GM10847 (cell line): ENCODE results near the gene SERP2.

Experiments
- POLR2A ChIP-seq: IDR thresholded peaks from 2 replicates; pipeline ENCODE4 v1.6.1; 2011; ENCODE audit not compliant: insufficient read length; ENCODE audit errors: extremely low read depth

The SERP2 gene

DNA sequence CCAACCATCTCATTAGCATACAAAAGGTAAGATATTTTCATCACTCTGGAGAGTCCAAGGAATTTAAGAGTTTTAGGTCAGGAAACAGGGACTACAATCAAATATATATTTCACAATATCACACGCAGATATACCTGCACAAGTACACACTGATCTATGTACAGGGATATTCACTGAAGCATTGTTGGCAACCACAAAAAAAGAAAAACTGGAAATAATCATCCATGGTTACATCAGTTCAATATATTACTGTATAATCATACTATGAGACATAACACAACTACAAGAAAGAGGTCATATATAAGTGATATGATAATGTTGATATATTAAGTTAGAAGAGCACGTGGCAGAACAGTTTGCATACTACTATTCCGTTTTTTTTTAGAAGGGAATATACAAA is 2.2 kb upstream of the SERP2 start:
- TF ChIP-seq POLR2A = no peak

DNA sequence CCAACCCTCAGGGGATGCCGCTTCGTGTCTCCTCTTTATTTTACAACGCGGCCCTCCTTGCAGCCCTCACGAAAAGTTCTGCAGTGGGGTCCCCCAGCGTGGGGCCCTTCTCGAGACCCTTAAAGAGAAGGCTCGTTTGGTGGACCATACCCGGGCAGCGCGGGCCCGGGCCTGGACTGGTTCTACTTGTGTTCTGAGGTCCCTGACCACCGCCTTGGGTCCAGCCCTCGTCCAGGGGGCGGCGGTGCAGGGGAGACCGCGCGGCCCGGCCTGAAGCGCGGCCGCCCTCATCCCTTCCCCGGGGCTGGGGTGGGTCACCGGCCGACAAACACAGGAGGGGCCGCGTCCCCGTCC is 400 bp upstream of the SERP2 start:
- no peak for TF ChIP-seq POLR2A

DNA sequence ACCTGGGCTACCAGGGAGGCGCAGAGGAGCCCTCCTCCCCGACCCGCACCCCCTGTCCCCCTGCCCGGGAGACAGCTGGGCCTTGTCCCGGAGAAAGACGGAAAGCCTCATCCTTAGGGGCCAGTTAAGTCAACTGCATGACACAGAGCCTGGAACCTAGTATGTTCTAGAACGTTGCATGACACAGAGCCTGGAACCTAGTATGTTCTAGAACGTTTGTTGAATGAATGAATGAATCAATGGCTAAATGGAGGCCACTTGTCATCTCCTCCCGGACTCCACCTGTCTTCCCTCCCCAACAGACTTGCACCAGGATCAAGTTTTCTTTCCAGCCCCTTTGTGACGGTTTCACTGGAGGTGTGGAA is 706 bp downstream of the SERP2 start:
- TF ChIP-seq POLR2A = no peak

DNA sequence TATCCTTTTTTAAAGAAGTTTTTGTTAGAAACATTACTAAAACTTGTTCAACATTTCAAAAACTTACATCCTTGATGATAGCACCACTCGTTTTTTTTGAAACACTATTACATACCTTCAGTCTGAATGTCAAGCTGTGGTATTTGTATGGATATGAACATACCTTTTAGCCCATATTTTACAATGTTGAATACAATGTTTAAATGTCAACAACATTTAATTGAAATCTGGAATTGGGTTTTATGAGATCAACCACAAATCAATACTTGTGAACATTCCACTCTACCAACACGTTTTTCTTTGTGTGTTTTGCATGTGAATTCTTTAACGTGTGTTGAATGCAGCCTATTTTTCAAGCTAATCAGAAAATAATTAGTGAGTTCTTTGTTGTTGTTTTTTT is 4.7 kb downstream of the SERP2 start:
- no peak for TF ChIP-seq POLR2A

DNA sequence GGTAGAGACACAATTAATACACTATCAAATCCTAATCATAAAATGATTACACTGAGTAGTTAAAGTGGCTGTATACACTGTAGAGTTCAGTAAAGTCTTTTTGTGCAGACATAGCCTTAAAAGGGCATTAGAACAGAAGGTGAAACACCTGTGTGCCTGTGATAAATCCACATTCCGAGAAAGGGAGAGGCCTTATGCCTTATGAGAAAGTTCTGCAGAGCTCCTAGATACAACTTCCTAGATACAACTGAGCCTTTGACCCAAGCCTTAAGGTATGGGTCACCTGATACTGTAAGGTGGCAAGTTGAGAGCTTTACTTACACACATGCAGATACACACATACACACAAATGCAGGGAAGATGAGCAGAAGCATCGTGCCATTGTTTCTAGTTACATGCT is 6.3 kb downstream of the SERP2 start:
- no peak for TF ChIP-seq POLR2A

DNA sequence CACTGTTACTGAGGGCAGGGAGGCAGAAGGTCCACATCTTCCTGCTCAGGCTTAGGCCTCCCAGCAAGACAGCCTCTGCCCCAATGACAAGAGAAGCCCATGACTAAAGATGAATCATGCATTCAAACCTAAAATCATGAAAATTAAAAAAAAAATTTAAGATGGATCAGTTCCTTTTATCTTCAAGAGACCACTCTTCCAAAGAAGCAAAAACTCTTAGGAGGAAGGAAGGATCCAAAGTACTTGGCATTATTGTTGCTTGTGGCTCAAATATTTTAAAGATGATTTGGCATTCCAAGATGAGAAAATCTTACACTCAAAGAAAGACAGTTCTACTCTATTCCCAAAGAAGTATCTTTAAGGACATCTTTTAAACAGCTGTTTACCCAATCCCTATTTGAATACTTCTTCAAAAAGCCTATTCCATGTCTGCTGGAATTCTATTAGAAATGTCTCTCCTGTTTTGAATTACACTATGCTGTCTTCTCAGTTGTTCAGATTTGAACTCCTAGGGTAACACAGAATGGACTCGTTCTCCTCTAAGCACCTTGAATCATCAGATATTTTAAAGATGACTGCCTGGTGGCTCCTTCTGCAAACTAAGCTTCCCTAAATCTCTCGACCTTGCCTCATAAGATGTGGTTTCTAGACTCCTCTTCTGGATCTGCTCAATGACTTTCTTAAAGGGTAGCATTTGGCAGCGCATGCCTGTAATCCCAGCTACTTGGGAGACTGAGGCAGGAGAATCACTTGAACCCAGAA is 7.0 kb downstream of the SERP2 start:
- no peak for TF ChIP-seq POLR2A

DNA sequence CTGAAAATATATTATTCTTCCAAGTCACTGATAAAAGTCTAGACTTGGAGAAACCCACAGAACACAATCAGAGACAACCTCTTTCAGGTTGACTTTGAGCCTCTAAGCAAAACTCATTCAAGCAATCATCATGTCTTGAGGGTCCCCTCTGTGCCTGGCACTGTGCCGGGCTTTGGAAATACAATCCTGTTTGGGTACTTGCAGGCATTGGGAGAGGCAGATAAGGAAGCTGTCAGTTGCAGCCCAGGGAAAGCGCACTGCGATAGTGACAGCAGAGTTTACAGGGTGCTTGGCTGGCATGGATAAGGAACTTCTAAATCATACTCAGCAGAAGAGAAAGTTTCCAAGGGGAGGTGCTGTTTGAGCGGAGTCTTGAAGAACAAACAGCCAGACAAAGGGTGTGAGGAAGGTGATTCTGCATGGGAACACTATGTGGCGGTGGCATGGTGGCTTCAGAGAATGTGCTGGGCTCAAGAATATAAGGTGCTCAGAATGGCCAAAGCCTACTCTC is 9.1 kb downstream of the SERP2 start:
- no peak for TF ChIP-seq POLR2A

DNA sequence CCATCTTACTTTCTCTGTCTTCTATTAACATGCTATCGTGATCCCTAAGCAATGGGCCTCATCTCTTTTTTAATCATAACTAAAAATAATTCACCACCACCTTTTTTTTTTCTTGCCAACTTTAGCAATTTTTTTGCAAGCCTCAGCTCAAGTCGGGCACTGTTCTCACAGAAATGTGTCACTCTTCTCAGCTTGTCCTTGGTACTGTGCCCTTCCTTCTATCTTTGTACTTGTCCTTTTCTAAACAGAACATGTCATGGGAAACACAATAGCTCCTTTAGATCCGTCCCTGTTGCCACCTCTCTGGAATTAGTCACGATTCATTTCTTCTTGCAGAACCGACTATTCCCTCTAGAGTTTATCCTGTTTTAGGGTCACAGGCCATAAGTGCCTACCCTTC is 10.3 kb downstream of the SERP2 start:
- no peak for TF ChIP-seq POLR2A

DNA sequence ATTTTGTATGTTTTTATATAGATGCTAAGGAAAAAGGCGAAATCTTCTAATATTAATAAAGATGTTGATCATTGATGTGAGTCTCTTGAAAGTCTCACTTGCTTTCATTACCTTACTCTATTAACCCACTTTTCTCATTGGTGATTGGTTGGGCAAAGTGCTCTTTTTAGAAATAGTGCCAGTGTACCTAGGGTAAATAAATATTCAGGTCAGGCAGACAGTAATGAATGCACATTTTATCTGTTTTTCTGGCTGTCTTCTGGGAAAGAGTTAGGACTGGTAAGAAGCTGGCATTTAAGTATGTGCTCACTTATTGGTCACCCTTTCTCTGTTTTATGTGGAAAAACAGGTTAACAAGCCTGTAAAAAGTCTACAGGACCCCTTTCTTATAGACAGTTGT is 11.2 kb downstream of the SERP2 start:
- no peak for TF ChIP-seq POLR2A

DNA sequence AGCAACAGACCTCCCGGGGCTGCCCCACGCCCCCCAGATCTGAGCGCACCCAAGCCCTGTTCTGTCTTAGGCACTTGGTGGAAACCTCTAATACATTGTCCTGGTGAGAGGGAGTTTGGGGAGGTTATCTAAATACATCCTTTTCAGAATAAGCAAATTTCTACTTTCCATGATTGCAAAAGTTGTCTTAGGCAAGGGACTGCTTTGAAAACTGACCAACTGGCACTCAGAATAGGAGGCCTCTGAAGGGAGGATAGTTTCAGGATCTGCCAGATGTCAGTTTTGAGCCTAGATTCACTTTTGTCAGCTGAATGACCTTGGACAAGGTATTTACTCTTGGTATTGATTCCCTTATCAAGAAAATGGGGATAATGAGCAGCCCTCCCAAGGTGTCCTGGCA is 11.8 kb downstream of the SERP2 start:
- TF ChIP-seq POLR2A = no peak

DNA sequence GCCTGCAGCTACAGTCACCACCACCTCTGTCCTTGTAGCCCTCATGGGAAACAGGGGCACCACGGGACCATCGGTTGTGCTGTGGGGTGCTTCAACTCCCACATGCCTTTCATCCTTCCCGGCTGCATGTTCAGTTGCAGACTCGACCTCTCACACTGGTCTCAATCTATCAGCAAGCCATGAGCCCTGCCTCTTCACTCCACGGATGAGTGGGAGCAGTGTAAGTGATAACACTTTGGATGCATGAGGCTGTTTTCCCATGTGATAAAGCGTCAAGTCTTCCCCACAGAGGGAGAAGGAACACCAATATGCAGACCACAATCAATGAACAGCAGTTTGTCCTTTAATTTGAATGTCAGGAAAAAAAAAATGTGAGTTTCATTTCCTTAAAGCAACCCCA is 12.2 kb downstream of the SERP2 start:
- no peak for TF ChIP-seq POLR2A

DNA sequence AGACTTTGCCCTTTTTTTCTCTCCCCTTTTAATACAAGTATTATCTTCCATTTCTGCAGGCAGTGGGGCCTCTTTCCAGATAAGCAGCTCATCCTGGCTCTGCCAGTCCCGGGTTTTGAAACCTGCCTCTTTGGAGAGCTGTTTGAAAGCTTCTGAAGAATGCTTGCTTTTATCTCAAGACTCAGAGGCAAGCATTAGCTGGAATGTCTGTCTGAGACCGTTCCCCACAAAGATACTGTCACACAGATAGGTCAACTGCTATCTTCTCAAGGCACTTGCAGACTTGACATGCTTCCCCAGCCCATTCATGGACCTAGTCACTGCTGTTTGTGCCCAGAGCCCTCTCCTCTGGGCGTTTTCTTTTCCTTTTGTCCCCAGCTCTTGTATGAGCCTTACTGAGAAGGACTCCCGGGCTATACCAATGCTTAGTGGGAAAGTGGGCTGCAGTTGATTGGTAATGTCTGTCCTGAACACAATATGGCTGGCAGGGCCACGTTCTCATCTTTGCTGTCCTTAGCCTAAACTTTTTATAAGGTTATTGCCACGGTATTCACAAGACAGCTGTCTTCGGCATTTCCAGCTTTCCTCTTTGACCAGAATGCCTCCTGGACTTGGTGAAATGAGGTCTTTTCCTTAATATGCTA is 13.4 kb downstream of the SERP2 start:
- no peak for TF ChIP-seq POLR2A

DNA sequence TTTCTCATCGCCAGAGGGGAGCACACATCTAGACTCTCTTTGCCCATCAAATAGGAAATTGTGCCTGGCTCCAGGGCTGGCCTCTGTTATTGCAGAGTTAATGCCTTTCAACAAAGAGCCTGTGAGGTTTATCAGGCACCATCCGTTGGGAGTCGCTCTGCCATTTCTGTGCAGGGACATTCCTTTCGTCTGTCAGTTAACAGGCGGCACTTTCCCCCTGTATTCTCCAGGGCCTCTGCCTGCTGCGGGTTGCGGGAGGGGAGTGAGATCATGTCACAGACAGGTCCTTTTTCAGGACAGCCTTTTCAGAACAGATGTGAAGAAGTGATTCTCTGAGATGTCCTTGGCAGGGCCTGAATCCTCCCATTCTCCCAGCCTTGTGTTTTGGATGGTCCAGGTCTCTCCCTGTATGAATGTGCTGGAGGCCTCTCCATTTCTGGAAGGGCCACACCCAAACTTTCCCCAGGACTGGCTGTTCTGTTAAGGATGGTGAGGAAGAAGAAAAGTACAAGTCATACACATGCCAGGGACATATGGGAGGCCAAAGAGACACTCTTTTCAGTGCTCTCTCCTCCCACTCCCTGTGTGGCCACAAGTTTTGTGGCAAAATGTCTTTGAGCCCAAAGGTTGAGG is 14.9 kb downstream of the SERP2 start:
- TF ChIP-seq POLR2A = no peak

DNA sequence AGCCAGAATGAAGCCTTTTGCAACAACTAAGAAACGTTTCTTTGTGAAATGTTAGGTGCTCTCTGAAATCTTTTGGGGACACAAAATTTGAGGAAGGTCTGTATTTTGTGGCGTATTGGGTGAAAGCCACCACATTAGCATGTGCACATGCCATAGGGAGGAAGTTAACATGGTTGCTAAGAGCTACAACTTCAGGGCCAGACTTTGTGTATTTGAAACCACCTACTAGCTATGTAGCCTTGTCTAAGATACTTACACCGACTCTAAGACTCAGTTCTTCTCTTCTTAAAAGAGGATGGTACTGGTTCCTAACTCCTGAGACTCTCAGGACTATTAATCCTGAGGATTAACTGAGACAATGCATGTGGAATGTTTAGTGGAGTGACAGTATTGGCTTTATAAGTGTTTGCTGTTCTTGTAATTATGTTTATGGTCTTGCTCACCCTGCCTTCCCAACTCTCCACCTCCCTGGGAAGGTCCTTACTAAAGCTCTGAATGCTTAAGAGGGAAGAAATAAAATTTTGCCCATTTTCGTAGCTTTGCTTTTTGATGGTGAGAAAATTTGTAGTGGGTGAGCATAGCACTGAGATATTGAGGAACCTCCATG is 15.5 kb downstream of the SERP2 start:
- TF ChIP-seq POLR2A = no peak

DNA sequence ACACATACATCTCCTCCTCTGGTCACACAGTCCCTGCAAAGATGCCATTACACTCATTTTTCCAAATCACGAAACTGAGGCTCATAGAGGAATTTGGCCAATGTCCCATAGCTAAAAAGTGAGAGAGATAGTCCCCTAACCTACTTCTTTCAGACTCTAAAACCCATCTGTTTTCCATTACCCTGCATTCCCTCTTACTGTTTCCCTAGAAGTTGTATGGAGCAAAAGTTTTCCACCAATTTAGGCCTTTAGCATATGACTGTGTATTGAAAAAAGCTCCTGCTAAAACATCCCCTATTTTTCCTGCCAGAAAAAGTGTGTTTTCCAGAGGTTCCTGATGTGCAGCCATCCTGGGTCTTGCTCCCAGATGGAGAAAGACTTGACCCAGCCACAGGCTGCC is 16.3 kb downstream of the SERP2 start:
- TF ChIP-seq POLR2A = no peak

DNA sequence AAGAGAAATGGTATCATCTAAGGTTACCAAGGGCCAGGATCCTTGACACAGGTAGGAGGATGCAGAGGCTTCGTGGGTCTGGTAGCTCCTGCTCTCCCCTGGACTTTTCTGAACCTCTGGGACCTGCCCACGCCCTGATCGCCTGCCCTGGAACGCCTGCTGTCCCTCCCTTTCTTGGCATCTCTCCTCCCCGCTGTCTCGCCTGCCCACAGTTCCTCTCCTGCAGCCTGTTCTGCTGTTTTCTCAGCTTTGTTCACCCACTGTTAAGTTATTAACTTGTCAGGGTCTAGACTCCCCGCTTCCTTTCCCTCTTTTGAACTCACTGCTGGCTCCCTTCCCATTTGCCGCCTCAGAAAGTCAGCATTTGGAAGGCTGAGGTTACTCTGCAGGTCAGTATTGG is 19.8 kb downstream of the SERP2 start:
- no peak for TF ChIP-seq POLR2A
